Activated CD8-positive, alpha-beta T cell treated with anti-CD3 and anti-CD28 coated beads for 36 hours (primary cell): ENCODE results near the gene ECPAS. TPM values are rescaled to one million over a fixed set of nuclear protein-coding genes. Genes with fewer than 3 reads are reported as not detected.

Experiments used
- ATAC-seq: fragments of 200-7000 bp; cut with Tn5 transposase; one replicate; pipeline ENCODE4 v1.10.0; 2021; ENCODE audit warnings: mild to moderate bottlenecking, moderate library complexity
- CTCF ChIA-PET: fragments of 350-600 bp; sonication (Branson Sonifier 250); formaldehyde crosslinking; loops from one replicate; lab custom pipeline; 2021; ENCODE audit warnings: antibody characterized with exemption; lab: Charles Lee
- POLR2A ChIA-PET: fragments of 350-600 bp; sonication (Branson Sonifier 250); formaldehyde crosslinking; loops from one replicate; lab custom pipeline; 2021; ENCODE audit warnings: antibody characterized with exemption; lab: Charles Lee
- DNase-seq: peaks from one replicate; pipeline ENCODE4 v3.0.0-alpha.2; 2020
- H3K27ac Mint-ChIP-seq: one replicate; pipeline ENCODE4 v1.8.0; 2021; ENCODE audit warnings: mild to moderate bottlenecking, mixed read lengths
- H3K27me3 Mint-ChIP-seq: one replicate; pipeline ENCODE4 v1.8.0; 2021; ENCODE audit warnings: mixed read lengths
- H3K36me3 Mint-ChIP-seq: one replicate; pipeline ENCODE4 v1.8.0; 2021; ENCODE audit warnings: low read depth, mixed read lengths
- H3K4me1 Mint-ChIP-seq: one replicate; pipeline ENCODE4 v1.8.0; 2021; ENCODE audit warnings: low read depth, mixed read lengths
- H3K4me3 Mint-ChIP-seq: one replicate; pipeline ENCODE4 v1.8.0; 2021; ENCODE audit warnings: mild to moderate bottlenecking, moderate library complexity, mixed read lengths
- H3K9me3 Mint-ChIP-seq: one replicate; pipeline ENCODE4 v1.8.0; 2021; ENCODE audit warnings: mixed read lengths
- CTCF ChIP-seq: fragments of 200-600 bp; IDR thresholded peaks from one replicate; pipeline ENCODE4 v1.8.0; 2022; ENCODE audit warnings: antibody characterized with exemption, mild to moderate bottlenecking
- intact Hi-C: fragments of 100-400 bp; cut with micrococcal nuclease; formaldehyde crosslinking; loops from one replicate; pipeline ENCODE4 v1.10.0; 2022
- total RNA-seq, 2 experiments: library from RNA; stranded (reverse); gene quantifications; one replicate each; pipeline ENCODE4 v1.2.3, GENCODE V29; 2021

Gene ECPAS
- total RNA-seq, 2 experiments from 2014 or later: 71.6 to 79.6 TPM

DNA sequence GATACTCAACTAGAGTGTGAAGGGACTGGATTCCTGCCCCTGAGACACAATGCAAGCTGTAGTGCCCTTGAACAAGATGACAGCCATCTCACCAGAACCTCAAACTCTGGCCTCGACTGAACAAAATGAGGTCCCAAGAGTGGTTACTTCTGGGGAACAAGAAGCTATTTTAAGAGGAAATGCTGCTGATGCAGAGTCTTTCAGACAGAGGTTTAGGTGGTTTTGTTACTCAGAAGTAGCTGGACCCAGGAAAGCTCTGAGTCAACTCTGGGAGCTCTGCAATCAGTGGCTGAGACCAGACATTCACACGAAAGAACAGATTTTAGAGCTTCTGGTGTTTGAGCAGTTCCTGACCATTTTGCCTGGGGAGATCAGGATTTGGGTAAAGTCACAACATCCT, 43.2 kb upstream of the ECPAS start:
- ATAC-seq: peak; percentile 28
- TF ChIP-seq CTCF: no peak

GRCh38 chr9:111525056-111525977, 41.1 kb upstream of the ECPAS start, which contains the start of gene ZNF483:
Gene ZNF483 (plus strand): TSS chr9:111525179. CDS start chr9:111527396, 2,217 bp downstream.
- CTCF ChIA-PET: interaction anchor here (0.6 to 1.1 kb wide), 2 partner anchors 27 to 96 kb away, joined by 3 read pairs; no protein-coding TSS in a partner anchor
- Mint-ChIP-seq H3K27me3 (peaks cover 2% of the 10 kb centered on the region), H3K36me3 (peaks cover 8% of the 10 kb centered on the region), H3K4me1 (peaks cover 14% of the 10 kb centered on the region), H3K27ac (peak within 1 kb of the TSS; percentile 85), H3K4me3 (peak within 1 kb of the TSS; percentile 88), H3K9me3 (peaks cover 1% of the 10 kb centered on the region)
- ATAC-seq (peak; percentile 84), DNase-seq (peak; percentile 76)
- intact Hi-C loops: no loop called here
- POLR2A ChIA-PET: interaction anchor here (1.0 kb wide), 1 partner anchor 43 kb away, joined by 4 read pairs; no protein-coding TSS in a partner anchor
- TF ChIP-seq CTCF: no peak

More for the DNA sequence above, 43.2 kb upstream of the ECPAS start:
- H3K27ac Mint-ChIP-seq: no peak overlapping the region
- peaks cover 2% of the 10 kb centered on the region for H3K27me3 Mint-ChIP-seq
- peaks cover 11% of the 10 kb centered on the region for H3K36me3 Mint-ChIP-seq
- CTCF ChIA-PET: interaction anchor here (0.9 kb wide), 1 partner anchor 69 kb away, joined by 3 read pairs; no protein-coding TSS in a partner anchor
- H3K4me3 Mint-ChIP-seq: no peak overlapping the region
- POLR2A ChIA-PET: interaction anchor here (1.2 kb wide), 2 partner anchors 25 to 180 kb away, joined by 3 to 4 read pairs; no protein-coding TSS in a partner anchor
- H3K9me3 Mint-ChIP-seq: peaks cover 4% of the 10 kb centered on the region
- peak; percentile 15 for DNase-seq
- peaks cover 14% of the 10 kb centered on the region for H3K4me1 Mint-ChIP-seq
- intact Hi-C loops: no loop called here

- DNase-seq: no peak
- Mint-ChIP-seq H3K27ac (no peak overlapping the region), H3K27me3 (peaks cover 2% of the 10 kb centered on the region), H3K9me3 (peaks cover 1% of the 10 kb centered on the region), H3K4me1 (peaks cover 14% of the 10 kb centered on the region), H3K36me3 (peaks cover 6% of the 10 kb centered on the region), H3K4me3 (peak overlapping the region; percentile 88)
- intact Hi-C loops: no loop called here
- ATAC-seq: no peak
- ChIA-PET CTCF (interaction anchor here (0.8 to 1.1 kb wide), 2 partner anchors 84 to 97 kb away, joined by 3 read pairs; no protein-coding TSS in a partner anchor), POLR2A (interaction anchor here (1.0 kb wide), 1 partner anchor 42 kb away, joined by 4 read pairs; no protein-coding TSS in a partner anchor)
- TF ChIP-seq CTCF: no peak
Measured at GRCh38 chr9:111524731-111525055, 40.5 kb upstream of the ECPAS start.

DNA sequence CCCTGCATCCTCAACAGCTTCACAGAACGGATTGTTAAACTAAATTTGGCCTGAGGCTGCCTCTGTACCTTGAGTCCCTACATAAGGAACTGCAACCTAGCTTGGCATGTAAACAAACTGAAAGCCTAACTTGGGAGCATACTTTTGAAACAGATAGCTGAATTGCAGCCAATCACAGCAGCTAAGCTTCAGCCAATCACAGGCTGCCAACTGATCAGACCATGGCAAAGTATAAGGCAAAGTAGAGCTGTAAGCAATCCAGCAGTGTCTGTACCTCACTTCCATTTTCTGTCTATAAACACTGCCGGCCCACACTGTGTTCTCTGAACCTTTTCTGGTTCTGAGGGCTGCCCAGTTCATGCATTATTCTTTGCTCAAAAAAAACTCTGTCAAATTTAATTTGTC, 31.9 kb upstream of the ECPAS start:
- peak; percentile 47 for ATAC-seq

More for the DNA sequence above, 31.9 kb upstream of the ECPAS start:
- no peak for TF ChIP-seq CTCF
- ChIA-PET POLR2A (no interaction called here), CTCF (no interaction called here)
- no peak for DNase-seq
- no peak overlapping the region for H3K27ac Mint-ChIP-seq
- H3K4me3 Mint-ChIP-seq: no peak overlapping the region
- no peaks in the 10 kb centered on the region for H3K4me1 Mint-ChIP-seq
- intact Hi-C loops: no loop called here
- no peaks in the 10 kb centered on the region for H3K36me3 Mint-ChIP-seq
- H3K27me3 Mint-ChIP-seq: no peaks in the 10 kb centered on the region
- H3K9me3 Mint-ChIP-seq: peaks cover 3% of the 10 kb centered on the region
